ENCODE data around the gene UTP4. TPM values are rescaled to one million over a fixed set of nuclear protein-coding genes. Genes with fewer than 3 reads are reported as not detected.

The UTP4 gene
- total and polyA plus RNA-seq, 2 of the 8 experiments (the other 6 are each of a cell fraction or from before 2014, with no cell fraction given) = 101 to 118 TPM

GRCh38 chr16:69165584-69165983 lies 33.1 kb downstream of the UTP4 start (continued):
- TF ChIP-seq CHD7 (IDR thresholded peaks at IDR 0.05; ENCODE audit: insufficient replicate concordance, low read length) = no peak
- TF ChIP-seq YY1 (IDR thresholded peaks at IDR 0.05; ENCODE audit: low read depth, low read length) = no peak
- no peak for TF ChIP-seq RXRA (IDR thresholded peaks at IDR 0.05; ENCODE audit: insufficient read depth, low read depth, low read length)

Data from H1 (cell line).